Inflammatory macrophage treated with lipopolysaccharide for 1 hour (primary cell): ENCODE results near the gene ZW10.

Source experiments
- DNase-seq, 2 donors: peaks; one replicate each; pipeline ENCODE4 v3.0.0-alpha.2; 2020 to 2022

The ZW10 gene

DNA sequence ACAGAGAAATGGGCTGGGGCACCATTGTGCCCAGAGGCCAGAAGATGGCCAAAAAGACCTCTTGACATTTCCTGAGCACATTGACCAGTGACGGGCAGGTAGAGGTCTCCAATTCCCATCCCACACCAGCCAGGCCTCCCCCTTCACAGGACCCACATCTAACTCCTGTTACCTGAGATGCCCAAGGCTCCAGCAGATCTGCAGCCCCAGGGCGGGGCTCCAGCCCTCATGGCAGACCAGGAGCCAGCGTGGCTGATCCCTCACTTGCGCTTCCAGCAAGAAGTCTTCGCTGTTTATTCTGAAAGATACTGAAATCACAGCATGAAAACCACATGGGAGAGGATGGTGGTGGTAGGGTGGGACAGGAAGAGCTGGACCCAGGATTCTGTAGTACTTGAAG lies 76.4 kb downstream of the ZW10 start:
- no peak for DNase-seq

DNA sequence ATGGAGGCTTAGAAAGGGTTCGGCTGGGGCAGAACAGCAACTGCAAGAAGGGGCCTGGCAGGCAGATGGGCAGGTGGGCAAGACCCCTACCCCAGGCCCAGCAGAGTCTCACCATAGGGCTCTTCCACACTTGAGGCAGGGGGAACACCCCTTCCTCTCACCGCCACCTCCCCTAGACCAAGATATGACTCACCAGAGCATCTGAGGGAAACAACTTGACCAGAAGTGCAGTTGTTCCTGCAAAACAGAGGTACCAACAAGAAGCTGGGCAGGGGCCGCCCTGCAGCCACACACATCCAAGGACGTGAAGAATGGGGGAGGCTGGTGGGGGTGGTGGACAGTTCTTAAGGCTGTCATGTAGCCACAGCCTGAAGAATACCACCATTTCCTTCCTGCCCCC lies 78.3 kb downstream of the ZW10 start:
- no peak for DNase-seq

DNA sequence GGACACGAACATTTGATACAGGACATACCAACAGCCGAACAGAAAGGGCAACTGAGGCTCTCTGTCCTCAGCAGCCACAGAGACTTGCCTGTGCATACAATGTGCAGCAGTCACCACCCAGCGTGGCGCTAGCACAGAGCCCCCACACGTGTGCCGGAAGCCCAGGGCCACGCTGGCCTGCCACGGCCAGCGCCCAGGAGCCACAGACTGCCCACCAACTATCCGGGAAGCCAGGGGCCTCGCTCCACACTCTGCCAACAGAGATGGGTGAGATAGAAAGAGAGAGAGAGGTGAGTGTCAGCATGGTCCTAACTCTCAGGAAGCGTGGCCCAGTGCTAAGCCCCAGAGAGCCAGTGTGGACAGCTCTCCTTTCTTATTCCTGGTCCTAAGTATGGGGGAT lies 79.1 kb downstream of the ZW10 start:
- no peak for DNase-seq

DNA sequence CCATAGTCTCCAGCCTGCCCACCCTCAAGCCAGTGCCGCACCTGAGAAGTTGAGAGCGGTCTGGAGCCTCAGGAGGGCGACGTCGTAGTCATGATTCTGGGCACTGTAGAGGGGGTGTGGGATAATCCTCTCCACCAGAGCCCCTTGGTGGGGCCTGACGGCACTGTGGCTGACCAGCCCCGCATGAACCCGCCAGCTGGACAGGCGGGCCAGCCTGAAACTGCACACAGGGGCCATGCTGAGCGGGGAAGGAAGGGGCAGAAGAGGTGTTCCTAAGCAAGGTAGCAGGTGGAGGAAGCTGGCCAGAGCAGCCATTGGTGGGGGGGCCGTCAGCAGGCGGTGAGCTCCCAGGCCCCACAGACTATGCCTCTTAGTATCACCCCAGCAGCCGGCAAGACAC lies 80.5 kb downstream of the ZW10 start:
- no peak for DNase-seq

DNA sequence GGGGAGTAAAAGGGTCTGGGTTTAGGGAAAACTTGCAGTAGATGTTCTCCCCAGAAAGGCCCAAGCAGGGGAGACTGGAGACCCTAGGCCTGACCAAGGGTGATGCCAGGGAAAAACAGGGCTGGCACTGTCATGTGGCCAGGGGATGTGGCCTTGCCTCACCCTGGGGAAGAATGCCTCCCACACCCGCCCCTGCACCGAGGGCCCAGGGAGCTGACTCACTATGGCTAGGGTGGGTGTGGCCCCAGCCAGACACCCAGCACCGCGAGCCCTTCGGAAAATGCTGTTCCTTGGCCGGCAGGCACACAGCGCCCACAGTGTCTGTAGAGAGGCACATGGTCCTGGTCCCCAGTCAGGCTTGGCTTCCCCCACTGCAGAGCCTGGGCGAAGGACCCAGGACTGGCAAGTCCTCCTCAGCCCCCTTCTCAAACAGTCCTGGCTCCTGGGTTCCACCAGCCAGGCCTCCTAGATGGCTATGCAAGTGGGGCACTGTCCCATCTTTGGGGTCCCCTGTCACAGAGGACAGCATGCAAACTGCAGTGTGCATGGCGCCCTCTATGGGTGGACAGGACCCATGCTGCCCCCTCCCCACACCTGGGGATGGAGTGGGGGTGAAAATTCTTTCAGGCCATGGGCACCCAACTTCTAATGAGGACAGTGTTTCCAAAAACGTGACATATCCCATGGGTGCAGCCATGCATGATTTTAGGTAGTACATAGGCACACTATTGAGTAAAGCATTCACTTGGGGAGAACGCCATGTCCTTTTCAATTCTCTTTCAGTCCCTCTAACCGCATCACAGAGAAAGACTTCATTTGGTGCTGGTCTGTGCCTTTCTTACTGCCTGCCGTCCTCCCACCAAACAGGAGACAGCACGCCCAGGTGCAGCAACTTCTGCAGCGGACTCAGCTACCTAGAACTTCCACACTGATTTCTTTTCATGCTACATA lies 82.6 kb downstream of the ZW10 start:
- peak; percentile 79 to 94 for DNase-seq

DNA sequence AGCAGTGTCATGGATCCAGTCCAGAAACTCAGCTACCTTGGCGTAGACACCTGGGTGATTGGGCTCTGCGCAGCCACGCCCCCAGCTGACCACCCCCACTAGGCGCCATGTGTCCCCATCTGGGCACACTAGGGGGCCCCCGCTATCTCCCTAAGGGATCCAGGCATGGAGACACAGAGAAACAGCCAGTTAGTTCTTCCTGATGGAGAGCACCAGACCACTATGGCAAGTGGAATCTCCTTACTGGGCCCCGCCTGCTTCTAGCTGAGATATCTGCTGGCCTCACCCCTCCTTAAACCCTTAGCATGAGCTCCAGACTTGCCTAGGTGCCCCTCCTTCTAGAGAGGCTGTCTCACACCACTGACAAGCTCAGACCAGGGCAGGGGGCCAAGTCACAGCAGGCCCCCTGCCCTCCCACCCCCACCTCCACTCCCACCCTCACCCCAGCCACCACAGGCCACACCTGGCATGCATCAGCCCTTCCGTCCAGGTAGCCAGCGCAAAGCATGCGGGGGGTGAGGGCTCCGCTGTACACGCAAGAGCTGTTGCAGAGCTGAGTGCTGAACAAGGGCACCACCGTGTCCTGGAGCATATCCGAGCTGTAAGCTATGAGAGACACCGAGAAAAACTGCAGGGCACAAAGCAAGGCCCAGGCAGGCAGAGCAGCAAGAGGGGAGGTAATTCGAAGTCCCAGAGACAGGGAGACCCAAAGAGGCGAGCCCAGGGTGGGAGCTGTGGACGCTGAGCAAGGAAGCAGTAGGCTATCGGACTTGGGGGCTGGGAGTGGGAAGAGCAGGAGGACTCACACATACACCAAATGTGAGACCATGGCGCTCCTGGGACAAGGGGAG lies 83.5 kb downstream of the ZW10 start:
- no peak for DNase-seq

DNA sequence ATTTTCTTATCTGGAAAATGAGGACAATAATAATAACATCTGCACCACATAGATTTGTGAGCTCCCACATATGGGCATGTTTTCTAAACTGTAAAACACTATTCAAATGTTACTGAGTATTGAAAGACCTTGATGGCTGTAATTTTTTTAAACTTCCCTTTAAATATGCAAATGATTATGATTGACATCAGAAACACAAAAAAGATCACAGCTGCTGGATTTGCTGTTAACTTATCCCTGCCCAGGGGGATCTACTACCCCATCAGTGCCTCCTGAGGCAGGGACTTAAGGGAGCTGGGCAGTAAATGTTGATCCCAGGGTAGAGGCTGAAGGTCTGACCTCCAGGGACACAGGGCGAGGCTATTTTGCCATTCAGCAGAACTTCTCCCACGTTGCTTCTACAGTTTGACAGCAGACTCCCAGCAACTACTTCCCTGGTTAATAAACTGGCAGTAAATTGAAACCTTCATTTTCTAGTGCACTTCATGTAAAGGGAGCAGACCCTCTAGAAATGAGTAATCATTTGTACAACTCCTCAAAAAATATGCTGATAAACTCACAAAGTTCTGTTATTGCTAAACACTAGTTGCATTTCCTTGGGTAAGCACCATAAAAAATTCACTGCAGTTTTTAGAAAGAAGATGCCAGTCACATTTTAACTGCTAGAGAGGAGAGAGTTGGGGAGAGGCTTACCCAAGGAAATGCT lies 87.7 kb downstream of the ZW10 start:
- peak; percentile 48 to 81 for DNase-seq

DNA sequence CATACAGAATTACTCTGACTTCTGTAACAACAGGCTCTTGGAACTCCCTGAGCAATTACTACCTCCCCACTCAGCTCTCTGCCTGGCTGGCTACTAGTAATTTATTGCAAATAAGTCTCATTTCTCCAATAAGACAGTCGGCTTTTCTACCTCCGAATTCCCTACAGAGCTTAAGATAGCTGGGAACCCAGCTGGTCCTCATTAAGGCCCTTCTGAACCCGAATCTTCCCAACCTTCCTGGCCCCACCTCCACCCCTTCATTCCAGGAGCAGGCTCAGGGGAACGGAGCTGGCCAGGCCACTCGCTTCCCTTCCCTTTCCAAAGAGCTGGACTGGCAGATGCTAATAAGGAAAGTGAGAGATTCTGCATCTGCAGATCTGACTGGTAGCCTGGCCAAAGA lies 89.0 kb downstream of the ZW10 start:
- DNase-seq = no peak

DNA sequence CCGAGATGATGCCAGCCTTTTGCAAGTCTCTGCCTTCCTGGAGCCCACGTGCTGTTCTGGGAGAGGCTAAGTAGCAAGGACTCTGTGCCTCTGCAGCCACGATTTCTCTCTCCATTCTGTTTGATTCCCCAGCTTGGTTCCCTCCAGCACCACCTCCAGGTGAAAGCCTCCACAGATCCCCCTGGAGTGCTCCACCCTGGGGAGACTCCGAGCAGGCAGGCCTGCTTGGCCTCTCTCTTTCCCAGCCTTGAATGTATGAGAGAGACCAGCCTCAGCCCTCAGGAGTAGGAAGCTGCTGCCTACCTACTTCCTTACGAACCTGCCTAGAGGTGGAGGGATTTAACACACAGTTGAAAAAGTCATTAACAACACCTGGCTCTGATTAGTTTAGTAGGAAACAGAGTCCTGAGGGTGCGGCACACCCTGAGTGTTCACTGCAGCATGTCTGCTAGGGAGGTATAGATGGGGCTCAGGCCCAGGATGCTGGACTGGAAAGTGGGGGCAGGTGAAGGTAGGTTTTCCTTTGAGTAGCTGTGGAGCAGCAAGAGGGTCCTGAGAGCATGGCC lies 89.9 kb downstream of the ZW10 start:
- DNase-seq = no peak
